Vagina (tissue), 2 donors: ENCODE results near the gene DFFB.

Source experiments
- CTCF ChIP-seq, 3 experiments: fragments of 450-650 bp in 2 of 3; fragments of 200-600 bp in 1 of 3; sonication (generic) in 1 of 3; IDR thresholded peaks; one replicate each; pipeline ENCODE4 v1.5.1; 2017 to 2019; ENCODE audit warnings: antibody characterized with exemption in 3 of 3, mild to moderate bottlenecking in 2 of 3, moderate library complexity in 2 of 3
- POLR2A ChIP-seq, 2 donors: fragments of 450-650 bp; IDR thresholded peaks; one replicate each; pipeline ENCODE4 v1.6.1; 2017; ENCODE audit warnings: antibody characterized with exemption in 2 of 2, mild to moderate bottlenecking in 2 of 2, moderate library complexity in 2 of 2
- POLR2AphosphoS5 ChIP-seq, 2 donors: sonication (generic); formaldehyde crosslinking; IDR thresholded peaks; one replicate each; pipeline ENCODE4 v1.9.0; 2017; ENCODE audit warnings: antibody characterized with exemption in 2 of 2, mild to moderate bottlenecking in 2 of 2, low read depth in 1 of 2; ENCODE audit not compliant: insufficient read depth in 1 of 2

DNA sequence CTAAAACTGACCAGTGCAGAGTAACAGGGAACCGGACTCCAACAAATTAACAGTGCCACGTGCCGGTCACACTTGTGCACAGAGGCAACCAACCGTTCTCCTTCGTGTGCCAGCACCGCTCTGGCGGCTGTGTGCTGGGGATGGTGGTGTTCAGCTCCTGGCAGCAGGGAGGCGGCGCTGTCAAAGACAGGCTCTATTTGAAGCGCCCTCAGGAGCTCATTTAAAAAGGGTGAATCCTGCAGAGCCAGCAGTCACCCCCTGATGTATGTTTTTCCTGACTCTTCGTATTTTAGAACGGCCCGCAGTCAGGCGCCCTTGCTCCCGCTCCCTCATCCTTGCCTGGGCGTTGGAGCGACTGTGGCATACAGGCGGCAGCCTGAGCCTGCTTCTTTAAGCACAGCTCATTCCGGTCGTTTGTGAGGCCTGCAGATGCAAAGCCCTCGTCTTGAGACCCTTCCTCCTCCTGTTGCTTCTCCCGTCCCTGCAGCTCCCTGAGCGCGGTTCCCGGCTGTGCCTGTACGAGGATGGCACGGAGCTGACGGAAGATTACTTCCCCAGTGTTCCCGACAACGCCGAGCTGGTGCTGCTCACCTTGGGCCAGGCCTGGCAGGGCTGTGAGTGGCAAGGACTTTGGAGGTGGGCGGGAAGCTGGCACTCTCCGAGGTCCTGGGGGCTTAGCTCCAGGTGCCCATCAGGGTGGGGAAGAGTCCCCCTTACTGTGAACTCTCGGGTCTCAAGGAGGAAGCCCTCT lies 1.1 kb downstream of the DFFB start:
- TF ChIP-seq CTCF (IDR thresholded peaks at IDR 0.05): no peak
- TF ChIP-seq POLR2A (IDR thresholded peaks at IDR 0.05): no peak
- TF ChIP-seq POLR2AphosphoS5 (IDR thresholded peaks at IDR 0.05; ENCODE audit: insufficient read depth in 1 of 2, low read depth in 1 of 2): no peak
